NOMO-1 (cell line): ENCODE results near the gene LPP.

ENCODE experiments used
- DNase-seq, 2 experiments: peaks; one replicate each; lab custom pipeline; 2025; ENCODE audit not compliant: unreplicated experiment in 2 of 2; lab: John Stamatoyannopoulos, UW

LPP gene

GRCh38 chr3:188217011-188217463 is 63.1 kb downstream of the LPP start:
- DNase-seq: no peak

GRCh38 chr3:188217726-188218125 is 63.8 kb downstream of the LPP start:
- DNase-seq: no peak

GRCh38 chr3:188218603-188219002 is 64.6 kb downstream of the LPP start:
- DNase-seq: no peak

GRCh38 chr3:188219147-188219546 is 65.2 kb downstream of the LPP start:
- no peak for DNase-seq

GRCh38 chr3:188220097-188220788 is 66.3 kb downstream of the LPP start:
- DNase-seq: no peak

GRCh38 chr3:188220988-188221818 is 67.2 kb downstream of the LPP start:
- no peak for DNase-seq

- DNase-seq: no peak
These were observed 70.0 kb downstream of the LPP start for GRCh38 chr3:188223936-188224335.

- DNase-seq: no peak
These were observed 73.5 kb downstream of the LPP start for GRCh38 chr3:188227442-188227841.

- DNase-seq: no peak
These were observed 75.2 kb downstream of the LPP start for GRCh38 chr3:188229177-188229576.

GRCh38 chr3:188229726-188230125 is 75.8 kb downstream of the LPP start:
- DNase-seq: no peak

- no peak for DNase-seq
These were observed 77.0 kb downstream of the LPP start for GRCh38 chr3:188230962-188231361.

- DNase-seq: no peak
These were observed 77.5 kb downstream of the LPP start for GRCh38 chr3:188231456-188231855.

GRCh38 chr3:188232656-188233055 is 78.7 kb downstream of the LPP start:
- DNase-seq: no peak

GRCh38 chr3:188233320-188233719 is 79.4 kb downstream of the LPP start:
- DNase-seq: no peak

GRCh38 chr3:188234132-188234531 is 80.2 kb downstream of the LPP start:
- DNase-seq: no peak

GRCh38 chr3:188236271-188236670 is 82.3 kb downstream of the LPP start:
- DNase-seq: no peak

- DNase-seq: no peak
These were observed 85.1 kb downstream of the LPP start for GRCh38 chr3:188239035-188239434.

- DNase-seq: no peak
These were observed 85.6 kb downstream of the LPP start for GRCh38 chr3:188239577-188239976.

GRCh38 chr3:188240189-188240981 is 86.4 kb downstream of the LPP start:
- DNase-seq: no peak

GRCh38 chr3:188241072-188241471 is 87.1 kb downstream of the LPP start:
- no peak for DNase-seq

GRCh38 chr3:188241883-188242282 is 87.9 kb downstream of the LPP start:
- DNase-seq: no peak
